COLO668 (cell line): ENCODE measurements around the gene PPARA.

Experiments
- DNase-seq: peaks from one replicate; lab custom pipeline; 2025; ENCODE audit not compliant: unreplicated experiment; lab: John Stamatoyannopoulos, UW

PPARA gene

GRCh38 chr22:46290121-46290842, 140.0 kb downstream of the PPARA start:
- no peak for DNase-seq

GRCh38 chr22:46290843-46291785, 140.8 kb downstream of the PPARA start:
- no peak for DNase-seq

GRCh38 chr22:46292173-46292572, 141.8 kb downstream of the PPARA start:
- DNase-seq: no peak

- no peak for DNase-seq
Observed at GRCh38 chr22:46292732-46293131, 142.4 kb downstream of the PPARA start.
